ENCODE data around the gene MDGA2. TPM values are rescaled to one million over a fixed set of nuclear protein-coding genes. Genes with fewer than 3 reads are reported as not detected.

Gene MDGA2
- total RNA-seq, 1 donor from 2014 or later, result not detected

GRCh38 chr14:47235619-47236018 lies 439.8 kb downstream of the MDGA2 start:
- no peaks in the 10 kb centered on the region for H3K9me3 Mint-ChIP-seq
- ChIA-PET CTCF (no interaction called here), POLR2A (no interaction called here)
- H3K4me1 Mint-ChIP-seq, result no peaks in the 10 kb centered on the region
- no peak overlapping the region for H3K27ac Mint-ChIP-seq
- no peak for TF ChIP-seq CTCF (IDR thresholded peaks at IDR 0.05)
- no peaks in the 10 kb centered on the region for H3K27me3 Mint-ChIP-seq
- no peaks in the 10 kb centered on the region for H3K36me3 Mint-ChIP-seq (ENCODE audit: low read depth)
- no peak overlapping the region for H3K4me3 Mint-ChIP-seq
- intact Hi-C loops (cut with micrococcal nuclease), result no loop called here
- no peak for DNase-seq
- ATAC-seq (ENCODE audit: low read depth), result no peak

GRCh38 chr14:47226877-47227520 lies 448.4 kb downstream of the MDGA2 start:
- DNase-seq (no peak), ATAC-seq (ENCODE audit: low read depth) (no peak)
- Mint-ChIP-seq H3K4me3 (no peak overlapping the region), H3K27me3 (no peaks in the 10 kb centered on the region), H3K4me1 (no peaks in the 10 kb centered on the region), H3K36me3 (ENCODE audit: low read depth) (no peaks in the 10 kb centered on the region), H3K27ac (no peak overlapping the region), H3K9me3 (peaks cover 3% of the 10 kb centered on the region)
- POLR2A ChIA-PET, result no interaction called here
- intact Hi-C loops (cut with micrococcal nuclease), result no loop called here
- CTCF ChIA-PET, result no interaction called here
- no peak for TF ChIP-seq CTCF (IDR thresholded peaks at IDR 0.05)

- DNase-seq (no peak), ATAC-seq (ENCODE audit: low read depth) (no peak)
- H3K36me3 Mint-ChIP-seq (ENCODE audit: low read depth), result no peaks in the 10 kb centered on the region
- no peaks in the 10 kb centered on the region for H3K27me3 Mint-ChIP-seq
- CTCF ChIA-PET, result no interaction called here
- POLR2A ChIA-PET, result no interaction called here
- no peak overlapping the region for H3K27ac Mint-ChIP-seq
- TF ChIP-seq CTCF (IDR thresholded peaks at IDR 0.05), result no peak
- intact Hi-C loops (cut with micrococcal nuclease), result no loop called here
- peaks cover 3% of the 10 kb centered on the region for H3K9me3 Mint-ChIP-seq
- H3K4me1 Mint-ChIP-seq, result no peaks in the 10 kb centered on the region
- no peak overlapping the region for H3K4me3 Mint-ChIP-seq
These were observed 451.7 kb downstream of the MDGA2 start for GRCh38 chr14:47223656-47224055.

GRCh38 chr14:47220096-47220495 lies 455.3 kb downstream of the MDGA2 start:
- H3K27ac Mint-ChIP-seq, result no peak overlapping the region
- H3K36me3 Mint-ChIP-seq (ENCODE audit: low read depth), result no peaks in the 10 kb centered on the region
- no peaks in the 10 kb centered on the region for H3K27me3 Mint-ChIP-seq
- ChIA-PET CTCF (no interaction called here), POLR2A (no interaction called here)
- no peak for TF ChIP-seq CTCF (IDR thresholded peaks at IDR 0.05)
- DNase-seq (no peak), ATAC-seq (ENCODE audit: low read depth) (no peak)
- intact Hi-C loops (cut with micrococcal nuclease), result no loop called here
- no peaks in the 10 kb centered on the region for H3K4me1 Mint-ChIP-seq
- no peak overlapping the region for H3K4me3 Mint-ChIP-seq
- peaks cover 3% of the 10 kb centered on the region for H3K9me3 Mint-ChIP-seq

- H3K36me3 Mint-ChIP-seq (ENCODE audit: low read depth), result no peaks in the 10 kb centered on the region
- intact Hi-C loops (cut with micrococcal nuclease), result no loop called here
- H3K4me3 Mint-ChIP-seq, result no peak overlapping the region
- CTCF ChIA-PET, result no interaction called here
- POLR2A ChIA-PET, result no interaction called here
- no peak for DNase-seq
- no peak for ATAC-seq (ENCODE audit: low read depth)
- H3K27me3 Mint-ChIP-seq, result no peaks in the 10 kb centered on the region
- H3K27ac Mint-ChIP-seq, result no peak overlapping the region
- H3K4me1 Mint-ChIP-seq, result no peaks in the 10 kb centered on the region
- TF ChIP-seq CTCF (IDR thresholded peaks at IDR 0.05), result no peak
- H3K9me3 Mint-ChIP-seq, result no peaks in the 10 kb centered on the region
These were observed 464.1 kb downstream of the MDGA2 start for GRCh38 chr14:47211263-47211662.

Data from activated B cell treated with CpG ODN at 0.5 μM for 24 hours (primary cell).